GM21515 (cell line): ENCODE results near the gene UROC1.

Experiments
- ATAC-seq: cut with Tn5 transposase; IDR thresholded peaks from one replicate; pipeline ENCODE4 v1.9.1; 2021; ENCODE audit not compliant: unreplicated experiment

Gene UROC1

DNA sequence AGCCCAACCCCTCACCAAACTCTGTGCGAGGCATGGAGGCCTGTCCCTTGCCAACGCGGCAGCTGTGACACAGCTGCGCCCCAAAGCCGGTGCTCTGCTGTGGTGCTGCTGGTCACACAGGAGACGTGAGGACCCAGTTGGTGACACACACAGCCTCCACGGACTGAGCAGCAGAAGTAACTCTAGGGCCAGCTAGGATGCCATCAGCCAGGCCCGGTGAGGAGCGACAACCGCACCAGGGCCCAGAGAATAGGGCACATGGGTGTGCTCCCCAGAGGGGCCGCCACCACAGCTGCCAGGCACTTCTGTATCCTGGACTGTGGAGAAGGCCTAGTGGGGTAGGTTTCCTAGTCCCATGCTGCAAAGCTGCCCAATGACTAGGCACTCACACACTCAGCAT lies 52.6 kb downstream of the UROC1 start:
- ATAC-seq, result no peak

DNA sequence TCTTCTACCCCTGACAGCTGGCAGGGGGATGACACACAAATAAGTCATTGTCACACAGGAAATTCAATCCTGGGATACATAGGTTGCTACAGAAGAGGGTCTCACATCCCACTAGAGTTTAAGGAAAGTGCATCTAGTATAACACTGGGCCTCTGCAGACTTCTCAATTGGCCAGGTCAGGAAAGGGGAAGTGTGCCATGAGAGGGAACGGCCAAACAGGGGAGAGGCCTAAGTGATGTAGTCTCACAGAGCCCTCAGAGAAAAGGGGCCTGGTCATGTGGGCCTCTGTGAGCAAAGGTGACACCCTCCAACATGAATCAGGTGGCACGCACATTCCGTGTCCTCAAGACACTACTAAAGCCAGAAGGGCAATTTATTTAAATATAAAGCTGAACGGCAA lies 53.1 kb downstream of the UROC1 start:
- no peak for ATAC-seq

DNA sequence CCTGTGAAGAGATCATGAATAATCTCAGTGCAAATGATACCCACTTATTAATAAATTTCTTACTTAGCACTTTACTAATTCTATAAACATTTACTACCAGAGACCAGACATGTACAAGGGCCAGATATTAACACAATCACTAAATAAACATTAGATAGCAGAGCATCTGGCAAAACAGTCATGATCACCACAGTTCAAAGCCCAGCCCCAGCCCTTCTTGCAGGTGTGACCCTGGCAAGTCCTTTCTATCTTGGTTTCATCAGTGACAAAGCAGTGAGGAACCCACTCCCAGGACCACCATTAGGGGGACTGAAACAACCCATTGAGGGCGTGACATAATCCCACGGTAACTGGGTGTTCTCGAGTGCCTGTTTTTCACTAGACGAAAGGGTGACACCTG lies 53.5 kb downstream of the UROC1 start:
- ATAC-seq, result no peak

DNA sequence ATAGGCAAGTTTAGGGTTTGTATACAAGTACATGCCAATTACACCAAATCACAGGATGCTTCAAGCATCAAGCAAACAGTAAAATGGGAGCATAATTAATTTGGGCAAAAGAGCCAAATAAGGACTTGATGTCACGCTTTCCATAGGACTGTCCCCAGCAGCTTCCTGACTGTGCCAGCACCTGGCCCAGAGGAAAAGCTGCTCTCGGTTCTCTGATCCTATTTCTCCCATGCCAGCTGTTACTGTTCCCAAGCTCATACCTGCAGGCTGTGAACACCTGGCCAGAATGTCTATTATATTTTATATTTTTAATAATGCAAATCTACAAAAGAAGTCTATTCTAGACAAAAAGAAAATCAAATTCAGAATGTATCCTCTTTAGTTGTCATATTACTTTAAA lies 54.1 kb downstream of the UROC1 start:
- ATAC-seq, result no peak

DNA sequence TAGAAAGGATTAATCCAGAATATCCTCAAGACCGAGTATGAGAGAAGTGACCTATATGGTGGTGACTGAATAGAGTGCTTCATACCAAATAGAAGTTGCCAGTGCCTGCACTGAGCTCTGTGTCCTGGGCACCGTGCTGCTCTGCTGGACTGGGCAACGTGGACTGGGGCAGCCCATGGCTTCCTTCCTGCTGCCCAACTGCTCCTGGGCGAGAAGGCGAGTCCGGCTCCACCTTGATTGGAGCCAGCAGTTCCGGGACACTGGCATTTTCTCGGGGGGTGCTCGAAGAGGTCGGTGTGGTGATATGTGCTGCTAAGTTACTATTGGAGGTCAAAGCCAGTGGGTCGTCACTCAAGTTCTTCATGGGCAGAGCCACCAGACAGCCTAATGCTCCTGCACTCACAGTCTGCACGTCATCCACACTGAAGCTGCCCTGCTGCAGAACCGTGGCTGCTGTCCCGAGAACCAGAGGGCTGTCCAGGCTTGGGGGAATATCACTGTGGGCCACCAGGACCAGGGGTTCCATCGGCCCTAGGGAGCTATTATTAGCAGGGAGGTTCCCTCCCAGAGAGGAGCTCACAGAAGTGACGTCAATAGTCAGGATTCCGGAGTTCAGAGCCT lies 56.0 kb downstream of the UROC1 start:
- ATAC-seq, result no peak

DNA sequence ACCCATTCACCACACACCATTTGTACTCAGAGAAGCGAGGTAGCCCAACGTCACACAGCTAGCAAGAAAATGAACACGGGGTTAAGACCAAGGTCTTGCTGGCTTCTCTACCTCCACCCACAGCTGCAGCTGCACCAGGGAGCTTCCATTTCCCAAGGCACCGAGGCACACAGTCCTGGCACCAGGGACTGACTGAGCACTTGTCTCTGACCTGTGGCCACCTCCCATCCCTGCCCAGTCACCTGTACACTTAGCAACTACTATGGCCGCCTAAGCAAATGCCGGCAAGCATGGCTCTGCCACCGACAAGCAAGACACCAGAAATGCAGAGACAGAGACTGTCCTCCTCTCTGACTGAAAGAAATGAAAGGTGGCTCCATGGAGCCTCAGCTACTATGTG lies 57.2 kb downstream of the UROC1 start:
- no peak for ATAC-seq

DNA sequence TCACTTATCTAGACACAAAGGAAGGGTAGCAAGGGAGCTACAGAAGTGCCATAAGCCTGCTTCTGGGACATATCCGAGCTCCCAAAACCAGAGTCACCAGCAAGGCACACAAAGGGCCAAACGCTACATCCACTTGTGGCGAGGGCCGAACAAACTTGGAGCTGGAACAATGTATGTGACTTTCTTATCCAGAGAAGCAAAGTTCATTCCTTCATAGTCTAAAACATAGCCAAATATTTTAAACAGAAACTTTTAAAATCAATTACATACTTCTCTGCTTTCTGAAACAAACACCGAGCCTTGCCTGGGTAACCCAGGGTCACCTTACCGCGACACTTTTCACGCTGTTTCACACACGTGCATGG lies 57.8 kb downstream of the UROC1 start:
- no peak for ATAC-seq

DNA sequence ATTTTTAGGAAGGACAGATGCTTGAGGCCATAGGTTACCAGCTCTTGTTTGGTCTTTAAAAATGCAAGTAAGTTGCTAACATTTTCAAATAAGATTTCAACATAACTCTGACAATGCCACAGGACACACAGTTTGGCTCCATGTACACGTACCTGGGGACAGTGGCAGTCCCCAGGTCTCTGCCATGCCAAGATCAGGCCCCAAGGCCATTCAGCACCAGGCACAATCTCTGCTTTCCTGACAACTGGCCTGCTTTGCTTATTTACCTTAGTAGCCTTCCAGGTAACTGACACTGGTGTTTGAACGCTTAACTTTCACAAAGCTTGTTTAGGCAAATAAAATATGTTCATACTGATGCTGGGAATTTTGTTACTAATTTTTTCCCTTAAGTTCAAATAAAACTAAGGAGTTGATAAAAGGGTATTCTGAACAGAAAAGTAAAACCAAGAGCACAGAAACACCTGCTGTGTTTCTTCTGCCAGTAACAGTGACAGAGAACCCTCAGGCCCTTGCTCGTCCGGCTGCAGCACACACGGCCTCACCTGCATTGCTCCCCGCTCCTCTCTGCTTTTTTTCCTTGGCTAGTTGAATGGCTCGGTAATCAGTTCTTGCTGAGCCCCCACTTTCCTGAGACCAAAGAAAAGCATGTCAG lies 58.3 kb downstream of the UROC1 start:
- ATAC-seq, result no peak

GRCh38 chr3:126456766-126457388 lies 60.7 kb downstream of the UROC1 start:
- ATAC-seq, result no peak

DNA sequence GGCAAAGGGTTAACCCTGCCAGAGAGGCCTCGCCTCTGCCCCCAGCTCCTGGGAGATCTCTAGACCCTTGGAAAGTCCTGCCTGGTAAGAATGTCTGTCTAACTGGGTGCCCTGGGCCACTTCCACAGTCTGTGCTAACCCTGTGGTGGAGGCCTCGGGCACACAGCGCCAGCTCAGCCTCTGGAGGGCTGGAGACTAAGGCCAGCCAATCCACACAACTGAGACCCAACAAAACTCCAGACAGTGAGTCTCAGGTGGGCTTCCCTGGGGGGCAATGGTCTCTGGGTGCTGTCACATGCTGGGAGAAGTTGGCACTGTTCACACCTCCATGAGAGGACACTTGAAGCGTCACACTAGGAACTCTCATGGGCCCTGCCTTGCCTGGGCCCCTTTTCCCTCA lies 61.4 kb downstream of the UROC1 start:
- no peak for ATAC-seq

GRCh38 chr3:126454437-126455198 lies 63.0 kb downstream of the UROC1 start:
- no peak for ATAC-seq

GRCh38 chr3:126454025-126454424 lies 63.5 kb downstream of the UROC1 start:
- ATAC-seq, result no peak

DNA sequence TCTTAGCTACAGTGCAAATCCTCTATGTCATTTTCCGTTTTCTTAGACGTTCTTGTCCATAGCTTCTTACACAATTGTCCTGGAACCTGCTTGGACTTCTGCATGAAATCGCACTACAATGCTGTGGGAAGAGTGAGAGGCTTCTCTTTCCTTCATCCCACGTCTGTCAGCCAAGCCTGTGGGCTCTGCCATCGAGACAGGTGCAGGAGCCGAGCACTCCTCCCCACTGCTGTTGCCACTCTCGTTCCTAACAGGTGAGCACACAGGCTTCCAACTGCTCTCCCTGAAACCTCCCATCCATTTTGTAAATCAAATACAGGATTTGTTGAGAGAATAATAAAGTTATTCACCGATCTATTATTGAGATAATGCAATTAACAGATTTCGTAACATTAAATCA lies 65.4 kb downstream of the UROC1 start:
- ATAC-seq, result no peak

DNA sequence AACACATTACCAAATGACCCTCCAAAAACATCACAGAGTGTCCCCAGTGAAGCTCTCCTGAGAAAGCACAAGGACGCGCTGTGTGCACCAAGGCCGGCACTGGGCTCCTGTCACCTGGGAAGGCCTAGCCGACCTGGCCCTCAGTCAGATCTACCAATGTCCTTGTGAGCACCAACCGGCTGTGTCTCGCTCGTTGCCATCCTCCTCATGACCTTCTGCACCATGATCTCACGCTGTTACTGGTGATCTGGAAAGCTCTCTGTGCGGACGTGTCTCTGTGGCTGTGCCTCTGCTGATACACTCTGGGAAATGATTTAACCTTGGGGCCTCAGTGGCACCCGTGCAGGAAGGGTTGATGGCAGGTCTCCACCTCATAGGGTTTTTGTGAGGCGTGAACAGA lies 66.1 kb downstream of the UROC1 start:
- no peak for ATAC-seq

DNA sequence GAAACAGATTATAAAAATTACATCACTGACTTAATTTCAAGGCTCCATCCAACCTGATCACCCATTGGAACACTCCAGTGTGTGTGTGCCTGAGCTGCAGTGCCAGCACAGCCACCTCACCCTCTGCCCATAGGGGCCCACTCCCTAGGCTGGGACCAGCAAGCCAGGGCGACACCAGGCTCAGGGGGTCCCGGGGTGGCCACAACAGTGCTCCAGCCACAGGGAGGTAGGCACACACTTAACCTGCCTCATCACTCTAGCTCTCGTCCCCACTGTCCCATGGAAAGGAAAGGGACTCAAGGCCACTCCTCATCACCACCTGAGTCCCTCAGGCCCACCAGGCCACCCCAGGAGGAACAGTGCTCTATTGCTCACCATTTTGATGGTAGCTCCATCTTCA lies 66.8 kb downstream of the UROC1 start:
- ATAC-seq, result no peak

DNA sequence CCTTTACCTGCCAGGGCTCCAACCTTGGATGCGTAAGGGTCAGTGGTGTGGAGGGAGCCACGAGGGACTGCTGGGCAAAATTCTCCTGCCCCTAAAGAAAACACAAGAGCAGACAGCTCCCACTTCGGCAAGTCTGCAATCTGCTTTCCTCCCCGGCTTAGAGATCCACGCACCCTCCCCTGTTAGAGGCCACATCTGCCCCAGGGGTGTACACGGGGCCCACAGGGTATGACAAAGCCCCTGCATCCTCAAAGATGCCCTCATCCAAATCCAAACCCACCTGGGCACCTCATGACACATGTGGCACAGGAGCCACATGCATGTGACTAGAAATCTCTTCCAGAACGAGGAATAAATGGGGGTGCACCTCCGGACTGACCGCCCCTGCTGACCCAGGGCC lies 67.4 kb downstream of the UROC1 start:
- ATAC-seq, result no peak

DNA sequence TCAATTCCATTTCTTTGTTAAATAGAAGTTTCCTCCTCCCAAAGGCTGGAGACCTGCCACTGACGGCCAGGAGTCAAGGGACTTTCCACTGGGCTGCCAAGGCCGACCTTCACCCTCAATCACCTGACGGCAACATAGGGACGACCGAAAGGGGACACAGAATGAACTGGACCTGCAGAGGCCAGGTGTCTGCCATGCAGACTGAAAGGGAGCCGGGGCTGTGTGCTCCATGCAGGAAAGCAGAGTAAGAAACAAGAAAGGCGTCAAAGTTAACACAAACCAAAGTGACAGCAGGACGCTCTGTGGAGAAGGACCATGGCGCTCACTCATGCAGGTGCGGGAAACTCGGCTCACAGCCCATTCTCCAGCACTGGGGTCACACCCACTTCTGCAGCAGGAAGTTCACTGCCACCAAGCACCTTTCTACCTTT lies 67.9 kb downstream of the UROC1 start:
- no peak for ATAC-seq

DNA sequence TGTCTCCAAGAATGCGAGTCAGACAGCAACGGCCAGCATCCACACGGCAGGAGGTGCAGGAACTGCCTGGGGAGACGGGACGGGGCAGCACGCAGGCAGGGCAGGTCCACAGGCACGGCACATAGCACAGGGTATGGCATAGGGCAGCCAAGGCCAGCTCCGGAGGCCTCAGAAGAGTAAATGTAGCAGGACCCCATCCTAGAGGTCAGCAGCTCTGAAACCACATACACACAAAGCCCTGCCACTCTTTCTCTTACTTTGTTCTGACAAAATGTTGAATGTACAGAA lies 68.7 kb downstream of the UROC1 start:
- ATAC-seq, result no peak

DNA sequence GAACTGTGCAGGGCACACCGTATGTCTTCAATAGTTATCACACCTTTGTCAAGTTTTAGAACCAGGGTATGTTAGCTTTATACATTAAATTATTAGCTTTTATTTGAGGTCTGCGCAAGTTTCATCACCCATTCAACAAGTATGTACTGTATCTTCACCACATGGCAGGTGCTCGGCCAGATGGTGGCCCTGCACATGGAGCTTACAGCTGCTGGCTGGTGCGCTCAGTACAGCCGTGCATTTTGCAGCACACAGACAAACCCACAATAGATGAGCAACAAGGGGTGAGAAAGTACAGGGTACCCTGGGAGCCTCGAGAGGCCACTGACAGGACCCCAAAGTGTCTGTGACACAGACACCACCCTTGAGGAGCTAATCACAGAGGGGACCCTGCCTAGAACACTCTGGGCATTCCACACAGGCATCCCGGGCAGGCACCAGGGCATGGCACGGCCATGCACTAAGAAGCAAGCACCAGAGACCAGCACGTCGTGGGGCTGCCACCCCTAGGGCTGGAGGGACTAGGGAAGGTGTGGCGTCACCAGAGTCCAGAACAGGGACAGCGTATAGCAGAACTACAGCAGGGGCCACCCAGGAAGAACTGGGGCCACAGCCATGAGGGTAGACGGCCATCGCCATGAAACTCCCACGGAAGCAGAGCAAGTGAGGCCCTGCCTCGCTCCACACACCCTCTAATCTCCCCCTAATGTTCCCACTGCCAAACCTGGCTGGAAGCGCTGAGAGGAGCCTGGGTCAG lies 69.3 kb downstream of the UROC1 start:
- ATAC-seq, result no peak

DNA sequence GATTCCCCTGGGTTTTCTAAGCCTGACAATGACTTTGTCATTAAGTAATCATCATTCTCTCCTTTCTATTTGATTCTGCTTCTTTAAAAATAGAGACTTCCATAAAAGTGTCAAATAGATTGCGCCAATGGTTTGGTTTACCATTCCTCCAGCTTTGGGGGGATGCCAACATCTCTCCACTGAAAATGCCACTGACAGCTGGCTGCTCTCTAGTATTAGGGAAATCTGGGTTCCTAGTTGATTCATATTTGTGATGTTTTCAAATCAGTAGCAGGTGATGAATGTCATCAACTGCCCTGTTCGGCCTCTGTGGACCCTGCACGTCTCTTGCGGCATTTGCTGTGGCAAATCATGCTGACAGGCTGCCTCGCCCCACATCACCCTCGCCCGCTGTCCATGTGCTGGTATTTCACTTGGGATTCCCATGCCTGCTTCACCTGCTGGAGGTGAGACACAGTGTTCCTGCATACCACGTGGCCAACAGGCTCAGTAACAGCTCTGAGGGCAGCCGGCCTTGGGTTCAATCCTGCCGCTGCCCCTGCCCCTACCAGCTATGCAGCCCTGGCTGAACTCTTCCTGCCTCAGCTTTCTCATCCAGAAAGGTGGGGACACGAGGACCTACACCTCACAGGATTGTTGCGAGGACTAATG lies 70.0 kb downstream of the UROC1 start:
- no peak for ATAC-seq

GRCh38 chr3:126446791-126447190 lies 70.8 kb downstream of the UROC1 start:
- no peak for ATAC-seq
